GM12878 (cell line): ENCODE results near the gene ARHGAP26. TPM values are rescaled to one million over a fixed set of nuclear protein-coding genes. Genes with fewer than 3 reads are reported as not detected.

Experiments used
- ATAC-seq: fragments of 200-7000 bp; cut with Tn5 transposase; 3 replicates; pipeline ENCODE4 v1.9.1; 2020; ENCODE audit warnings: mild to moderate bottlenecking, moderate library complexity
- BruUV-seq: library from RNA; stranded (reverse); fragments of 400-500 nt; replicated peaks from 2 replicates; lab custom pipeline; 2021; lab: Mats Ljungman, UMichigan
- CTCF ChIA-PET: fragments of 300-600 bp; sonication (Branson Sonifier 250); formaldehyde crosslinking; extraction: SDS; loops from one replicate; lab custom pipeline; 2021; ENCODE audit warnings: inconsistent platforms; lab: Yijun Ruan, JAX
- POLR2A ChIA-PET: fragments of 350-600 bp; formaldehyde crosslinking; extraction: SDS; loops from one replicate; lab custom pipeline; 2021; ENCODE audit warnings: inconsistent platforms; lab: Charles Lee
- RAD21 ChIA-PET: fragments of 300-600 bp; sonication (Branson Sonifier 250); formaldehyde crosslinking; loops from one replicate; lab custom pipeline; 2023; ENCODE audit warnings: antibody characterized with exemption; ENCODE audit not compliant: unreplicated experiment; lab: Charles Lee
- SMC1A ChIA-PET: fragments of 300-600 bp; sonication (Branson Sonifier 250); formaldehyde crosslinking; loops from one replicate; lab custom pipeline; 2023; ENCODE audit not compliant: unreplicated experiment, uncharacterized antibody; lab: Charles Lee
- DNase-seq: peaks from one replicate; pipeline ENCODE4 v3.0.0-alpha.2; 2011; ENCODE audit warnings: low read depth, low spot score
- FAIRE-seq: peaks from 3 replicates; lab custom pipeline; 2011; peaks lifted over from hg19 to GRCh38; lab: Jason Lieb, UNC
- H2AFZ ChIP-seq: 2 replicates; pipeline ENCODE4 v1.6.0; 2011; ENCODE audit warnings: low read depth, low read length, control low read depth; ENCODE audit not compliant: control insufficient read depth
- H3K27ac ChIP-seq: 2 replicates; pipeline ENCODE4 v1.5.1; 2011; ENCODE audit warnings: control low read depth; ENCODE audit not compliant: control insufficient read depth, insufficient read depth
- H3K27me3 ChIP-seq, 2 experiments: replicated peaks in 1 of 2; 2 replicates each; pipeline versions ENCODE4 v1.6.0 to v1.6.1; 2011; ENCODE audit warnings: low read length in 1 of 2; ENCODE audit not compliant: control insufficient read depth in 2 of 2, insufficient read depth in 2 of 2
- H3K36me3 ChIP-seq, 2 experiments: 2 replicates each; pipeline ENCODE4 v1.5.1; 2011; ENCODE audit warnings: low read length in 1 of 2; ENCODE audit not compliant: control insufficient read depth in 2 of 2, insufficient read depth in 2 of 2
- H3K4me1 ChIP-seq: 2 replicates; pipeline ENCODE4 v1.6.1; 2011; ENCODE audit warnings: mild to moderate bottlenecking, low read length, moderate library complexity, mixed read lengths; ENCODE audit not compliant: control insufficient read depth, insufficient read depth
- H3K4me2 ChIP-seq: 2 replicates; pipeline ENCODE4 v1.6.0; 2011; ENCODE audit warnings: control low read depth; ENCODE audit not compliant: control insufficient read depth, insufficient read depth
- H3K4me3 ChIP-seq: fragments of 200-600 bp; sonication (generic); 2 replicates; pipeline ENCODE4 v1.5.1; 2016
- H3K79me2 ChIP-seq: 2 replicates; pipeline ENCODE4 v1.6.0; 2011; ENCODE audit warnings: low read length; ENCODE audit not compliant: control insufficient read depth, insufficient read depth
- H3K9ac ChIP-seq: 2 replicates; pipeline ENCODE4 v1.8.0; 2011; ENCODE audit warnings: low read length, control low read depth, mixed read lengths; ENCODE audit not compliant: control insufficient read depth, insufficient read depth
- H3K9me3 ChIP-seq: replicated peaks from 3 replicates; pipeline ENCODE4 v1.5.1; 2011; ENCODE audit warnings: mild to moderate bottlenecking, low read length; ENCODE audit not compliant: control insufficient read depth, insufficient read depth
- H4K20me1 ChIP-seq: 2 replicates; pipeline ENCODE4 v1.6.0; 2011; ENCODE audit not compliant: control insufficient read depth, insufficient read depth
- E2F4 ChIP-seq: IDR thresholded peaks from 2 replicates; pipeline ENCODE4 v1.6.1; 2012; ENCODE audit warnings: low read depth, low read length, improper control_type of control experiment
- ETV6 ChIP-seq, 2 experiments: fragments of 450-650 bp in 1 of 2; IDR thresholded peaks in 1 of 2; conservative IDR thresholded peaks in 1 of 2; 2 replicates each; pipeline ENCODE4 v1.6.1; 2014; ENCODE audit warnings: antibody characterized with exemption in 1 of 2, borderline replicate concordance in 1 of 2, low read depth in 1 of 2, mild to moderate bottlenecking in 1 of 2, moderate library complexity in 1 of 2
- GABPA ChIP-seq: IDR thresholded peaks from 2 replicates; pipeline ENCODE4 v1.6.1; 2014; ENCODE audit warnings: antibody characterized with exemption, low read depth, mild to moderate bottlenecking, inconsistent platforms
- JUND ChIP-seq: IDR thresholded peaks from 2 replicates; pipeline ENCODE4 v1.6.1; 2012; ENCODE audit warnings: low read depth, mild to moderate bottlenecking, low read length, improper control_type of control experiment, moderate library complexity
- NFIC ChIP-seq: IDR thresholded peaks from 2 replicates; pipeline ENCODE4 v1.6.1; 2012; ENCODE audit warnings: low read depth, mild to moderate bottlenecking, inconsistent platforms, low read length, moderate library complexity
- SMC3 ChIP-seq: IDR thresholded peaks from 2 replicates; pipeline ENCODE4 v1.6.1; 2011; ENCODE audit warnings: low read length, improper control_type of control experiment, borderline replicate concordance
- ZZZ3 ChIP-seq: IDR thresholded peaks from 2 replicates; pipeline ENCODE4 v1.6.1; 2011; ENCODE audit warnings: low read depth; ENCODE audit not compliant: control insufficient read depth, insufficient read length
- WGBS: methylation state at CpG from one replicate; pipeline ENCODE4 v1.1.6; 2016; ENCODE audit warnings: low lambda C conversion rate; ENCODE audit not compliant: insufficient replicate concordance, insufficient coverage; ENCODE audit errors: missing lambda C conversion rate; 5-methylcytosine and 5-hydroxymethylcytosine counted together
- in situ Hi-C: fragments of 300-500 bp; cut with MboI; formaldehyde crosslinking; loops from 9 replicates; pipeline ENCODE4 v1.14.3; 2018; ENCODE audit warnings: mixed read lengths
- intact Hi-C: fragments of 100-400 bp; cut with micrococcal nuclease; formaldehyde crosslinking; loops from one replicate; pipeline ENCODE4 v1.14.2; 2022; ENCODE audit not compliant: unreplicated experiment
- polyA plus RNA-seq, 11 experiments: library from polyadenylated mRNA; depleted of rRNA in 4 of 11; unstranded in 6 of 11; stranded (reverse) in 5 of 11; fragments of >200 nt; fragmentation: Nextera tagmentation in 4 of 11; fragmentation: Illumina TruSeq in 1 of 11; extraction: Ambion mirVana in 4 of 11; extraction: Trizol in 1 of 11; gene quantifications; 1 replicate in 1 of 11; 2 replicates in 10 of 11; pipeline versions ENCODE4 v1.2.1 to v1.2.3, GENCODE V29; 2011 to 2016; ENCODE audit warnings: inconsistent platforms in 2 of 11, missing spikeins in 2 of 11, low read depth in 1 of 11
- total RNA-seq, 4 experiments: library from RNA; depleted of rRNA in 3 of 4; stranded (reverse); fragments of >200 nt in 3 of 4; fragmentation: Illumina TruSeq in 1 of 4; extraction: Trizol in 1 of 4; gene quantifications; 2 replicates each; pipeline versions ENCODE4 v1.2.1 to v1.2.3, GENCODE V29; 2013 to 2021

Gene ARHGAP26
- total and polyA plus RNA-seq, 10 of the 15 experiments (the other 5 are each of a cell fraction or from before 2014, with no cell fraction given): 9.4 to 41.5 (median 19.3) TPM

DNA sequence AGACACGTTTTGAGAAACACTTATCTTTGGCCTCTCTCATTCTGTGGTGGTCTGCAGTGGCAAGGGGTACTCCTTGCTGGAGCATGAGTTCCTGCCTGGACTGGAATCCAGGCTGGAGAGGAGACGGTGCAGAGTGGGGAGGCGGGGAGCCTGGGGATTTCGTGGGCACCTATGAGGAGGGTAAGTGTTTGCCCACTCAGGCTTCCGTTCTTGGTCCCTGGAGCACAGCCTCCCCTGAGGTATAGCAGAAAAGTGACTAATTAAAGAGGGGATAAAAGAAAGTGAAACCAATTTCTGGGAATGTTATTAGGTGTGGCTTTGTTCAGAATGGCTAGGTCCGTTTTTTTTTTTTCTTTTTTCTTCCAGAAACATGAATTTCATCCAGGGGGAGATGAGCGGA, 90.8 kb downstream of the ARHGAP26 start:
- ChIA-PET RAD21 (interaction anchor here (1.3 kb wide), 1 partner anchor 28 kb away, joined by 3 read pairs; no protein-coding TSS in a partner anchor), SMC1A (no interaction called here), POLR2A (no interaction called here), CTCF (interaction anchor here (0.6 kb wide), 1 partner anchor 770 kb away, joined by 3 read pairs; no protein-coding TSS in a partner anchor)
- FAIRE-seq (no peak), DNase-seq (no peak), ATAC-seq (no peak)
- in situ Hi-C loops (no loop called here), intact Hi-C loops (no loop called here)
- H3K9me3 ChIP-seq: no peaks in the 10 kb centered on the region
- H3K4me1 ChIP-seq: no peaks in the 10 kb centered on the region
- no peak overlapping the region for H3K4me2 ChIP-seq
- H2AFZ ChIP-seq: no peak overlapping the region
- H3K36me3 ChIP-seq: no peaks in the 10 kb centered on the region
- no peak overlapping the region for H3K9ac ChIP-seq
- no peak overlapping the region for H3K4me3 ChIP-seq
- H3K27me3 ChIP-seq: no peaks in the 10 kb centered on the region
- no peak overlapping the region for H3K27ac ChIP-seq
- H4K20me1 ChIP-seq: no peaks in the 10 kb centered on the region; the same call in 1 of the 2 replicates
- no peak for TF ChIP-seq ETV6 (conservative IDR thresholded peaks at IDR 0.05 in 1 of 2, IDR thresholded peaks at IDR 0.05 in 1 of 2; ENCODE audit: borderline replicate concordance in 1 of 2, low read depth in 1 of 2)
- no peak for TF ChIP-seq SMC3
- no peak for TF ChIP-seq GABPA
- TF ChIP-seq ZZZ3: no peak
- TF ChIP-seq E2F4: no peak
- no peak for TF ChIP-seq JUND
- no peak for TF ChIP-seq NFIC
- H3K79me2 ChIP-seq: no peaks in the 10 kb centered on the region
- 46% methylated on average over 7 of the region's 7 CpGs for WGBS
- no TSS peak for BruUV-seq
